SU-DHL-6 (cell line): ENCODE data around the gene YEATS2.
"Not testable (repeated sequence)": the region's sequence is repeated elsewhere in the genome, so short reads cannot be mapped to it uniquely, and the experiment has no call there.

Experiments
- CTCF ChIP-seq: fragments of 200-600 bp; sonication (generic); IDR thresholded peaks from one replicate; pipeline ENCODE4 v1.5.1; 2017; ENCODE audit warnings: antibody characterized with exemption, mild to moderate bottlenecking, low read length, moderate library complexity; ENCODE audit not compliant: insufficient read depth, poor library complexity, severe bottlenecking
- EZH2phosphoT487 ChIP-seq: fragments of 200-600 bp; sonication (generic), shearing (Covaris generic); conservative IDR thresholded peaks from 2 replicates; pipeline ENCODE4 v1.6.1; 2018; ENCODE audit warnings: mild to moderate bottlenecking, antibody characterized with exemption, low read length, moderate library complexity, mixed read lengths

GRCh38 chr3:183740154-183740553 is 42.6 kb downstream of the YEATS2 start:
- TF ChIP-seq CTCF, EZH2phosphoT487: not testable (repeated sequence)
